Measurements from ENCODE around the gene TRIP13.
"Not testable (repeated sequence)": the region's sequence is repeated elsewhere in the genome, so short reads cannot be mapped to it uniquely, and the experiment has no call there.

The TRIP13 gene

DNA sequence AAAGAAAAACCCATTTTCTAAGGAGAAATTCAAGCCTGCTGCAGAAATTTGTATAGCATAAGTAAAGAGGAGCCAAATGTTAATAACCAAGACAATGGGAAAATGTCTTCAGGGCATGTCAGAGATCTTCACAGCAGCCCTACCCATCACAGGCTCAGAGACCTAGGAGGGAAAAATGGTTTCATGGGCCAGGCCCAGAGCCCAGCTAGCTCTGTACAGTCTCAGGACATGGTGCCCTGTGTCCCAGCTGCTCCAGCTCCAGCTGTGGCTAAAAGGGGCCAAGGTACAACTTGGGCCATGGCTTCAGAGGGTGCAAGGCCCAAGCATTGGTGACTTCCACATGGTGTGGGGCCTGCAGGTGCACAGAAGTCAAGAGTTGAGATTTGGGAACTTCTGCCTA, 36.5 kb downstream of the TRIP13 start:
- H3K4me3 ChIP-seq (ENCODE audit: low read depth, low read length); POLR2A ChIA-PET; H3K36me3 ChIP-seq (ENCODE audit: control insufficient read depth in 2 of 2, insufficient read depth in 1 of 2, low read length in 2 of 2); H3K4me1 ChIP-seq (ENCODE audit: control insufficient read depth, insufficient read depth, low read length); H3K9me3 ChIP-seq (ENCODE audit: control insufficient read depth, insufficient read depth, low read depth, low read length); H3K27ac ChIP-seq (ENCODE audit: extremely low read depth, low read depth, low read length): not testable (repeated sequence)
- peak; percentile 76 for TF ChIP-seq ZNF585B (tag by site-specific recombination; IDR thresholded peaks at IDR 0.05)
- CTCF ChIA-PET = interaction anchor here (1.1 to 1.6 kb wide), 3 partner anchors 82 to 245 kb away, joined by 3 read pairs; no protein-coding TSS in a partner anchor

DNA sequence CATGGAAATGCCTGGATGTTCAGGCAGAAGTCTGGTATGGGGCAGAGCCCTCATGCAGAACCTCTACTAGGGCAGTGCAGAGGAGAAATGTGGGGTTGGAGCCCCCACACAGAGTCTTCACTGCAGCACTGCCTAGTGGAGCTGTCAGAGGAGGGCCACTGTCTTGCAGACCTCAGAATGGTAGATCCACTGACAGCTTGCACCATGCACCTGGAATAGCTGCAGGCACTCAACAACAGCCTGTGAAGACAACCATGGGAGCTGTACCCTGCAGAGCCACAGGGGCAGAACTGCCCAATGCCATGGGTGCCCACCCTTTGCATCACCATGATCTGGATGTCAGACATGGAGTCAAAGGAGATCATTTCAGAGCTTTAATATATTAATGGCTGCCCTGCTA, 36.9 kb downstream of the TRIP13 start:
- CTCF ChIA-PET = interaction anchor here (1.1 to 1.6 kb wide), 3 partner anchors 8 to 244 kb away, joined by 3 to 6 read pairs (median 3); no protein-coding TSS in a partner anchor
- Histone ChIP-seq H3K4me3 (ENCODE audit: low read depth, low read length) (no peak overlapping the region), H3K27ac (ENCODE audit: extremely low read depth, low read depth, low read length) (no peak overlapping the region), H3K4me1 (ENCODE audit: control insufficient read depth, insufficient read depth, low read length) (no peaks in the 10 kb centered on the region), H3K9me3 (ENCODE audit: control insufficient read depth, insufficient read depth, low read depth, low read length) (no peaks in the 10 kb centered on the region; the same call in 1 of the 2 replicates), H3K36me3 (ENCODE audit: control insufficient read depth in 2 of 2, insufficient read depth in 1 of 2, low read length in 2 of 2) (peaks cover 0 to 2% of the 10 kb centered on the region in 2 experiments; a peak in 1 of 3 replicates)
- TF ChIP-seq ZNF837 (tag by site-specific recombination; IDR thresholded peaks at IDR 0.05) = no peak
- no peak for TF ChIP-seq ZNF24 (tag by site-specific recombination; IDR thresholded peaks at IDR 0.05)
- TF ChIP-seq ZNF169 (tag by site-specific recombination; IDR thresholded peaks at IDR 0.05) = no peak
- no peak for TF ChIP-seq ZNF843 (tag by site-specific recombination; IDR thresholded peaks at IDR 0.05)
- no peak for TF ChIP-seq ZSCAN30 (tag by site-specific recombination; IDR thresholded peaks at IDR 0.05)
- TF ChIP-seq, protein P1, sequence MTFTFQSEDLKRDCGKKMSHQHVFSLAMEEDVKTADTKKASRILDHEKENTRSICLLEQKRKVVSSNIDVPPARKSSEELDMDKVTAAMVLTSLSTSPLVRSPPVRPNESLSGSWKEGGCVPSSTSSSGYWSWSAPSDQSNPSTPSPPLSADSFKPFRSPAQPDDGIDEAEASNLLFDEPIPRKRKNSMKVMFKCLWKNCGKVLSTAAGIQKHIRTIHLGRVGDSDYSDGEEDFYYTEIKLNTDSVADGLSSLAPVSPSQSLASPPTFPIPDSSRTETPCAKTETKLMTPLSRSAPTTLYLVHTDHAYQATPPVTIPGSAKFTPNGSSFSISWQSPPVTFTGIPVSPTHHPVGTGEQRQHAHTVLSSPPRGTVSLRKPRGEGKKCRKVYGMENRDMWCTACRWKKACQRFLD (tag by site-specific recombination; IDR thresholded peaks at IDR 0.05) = no peak
- TF ChIP-seq, protein P2, sequence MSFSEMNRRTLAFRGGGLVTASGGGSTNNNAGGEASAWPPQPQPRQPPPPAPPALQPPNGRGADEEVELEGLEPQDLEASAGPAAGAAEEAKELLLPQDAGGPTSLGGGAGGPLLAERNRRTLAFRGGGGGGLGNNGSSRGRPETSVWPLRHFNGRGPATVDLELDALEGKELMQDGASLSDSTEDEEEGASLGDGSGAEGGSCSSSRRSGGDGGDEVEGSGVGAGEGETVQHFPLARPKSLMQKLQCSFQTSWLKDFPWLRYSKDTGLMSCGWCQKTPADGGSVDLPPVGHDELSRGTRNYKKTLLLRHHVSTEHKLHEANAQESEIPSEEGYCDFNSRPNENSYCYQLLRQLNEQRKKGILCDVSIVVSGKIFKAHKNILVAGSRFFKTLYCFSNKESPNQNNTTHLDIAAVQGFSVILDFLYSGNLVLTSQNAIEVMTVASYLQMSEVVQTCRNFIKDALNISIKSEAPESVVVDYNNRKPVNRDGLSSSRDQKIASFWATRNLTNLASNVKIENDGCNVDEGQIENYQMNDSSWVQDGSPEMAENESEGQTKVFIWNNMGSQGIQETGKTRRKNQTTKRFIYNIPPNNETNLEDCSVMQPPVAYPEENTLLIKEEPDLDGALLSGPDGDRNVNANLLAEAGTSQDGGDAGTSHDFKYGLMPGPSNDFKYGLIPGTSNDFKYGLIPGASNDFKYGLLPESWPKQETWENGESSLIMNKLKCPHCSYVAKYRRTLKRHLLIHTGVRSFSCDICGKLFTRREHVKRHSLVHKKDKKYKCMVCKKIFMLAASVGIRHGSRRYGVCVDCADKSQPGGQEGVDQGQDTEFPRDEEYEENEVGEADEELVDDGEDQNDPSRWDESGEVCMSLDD (tag by site-specific recombination; IDR thresholded peaks at IDR 0.05) = no peak
- TF ChIP-seq, protein P3, sequence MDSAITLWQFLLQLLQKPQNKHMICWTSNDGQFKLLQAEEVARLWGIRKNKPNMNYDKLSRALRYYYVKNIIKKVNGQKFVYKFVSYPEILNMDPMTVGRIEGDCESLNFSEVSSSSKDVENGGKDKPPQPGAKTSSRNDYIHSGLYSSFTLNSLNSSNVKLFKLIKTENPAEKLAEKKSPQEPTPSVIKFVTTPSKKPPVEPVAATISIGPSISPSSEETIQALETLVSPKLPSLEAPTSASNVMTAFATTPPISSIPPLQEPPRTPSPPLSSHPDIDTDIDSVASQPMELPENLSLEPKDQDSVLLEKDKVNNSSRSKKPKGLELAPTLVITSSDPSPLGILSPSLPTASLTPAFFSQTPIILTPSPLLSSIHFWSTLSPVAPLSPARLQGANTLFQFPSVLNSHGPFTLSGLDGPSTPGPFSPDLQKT (IDR thresholded peaks at IDR 0.05; ENCODE audit: borderline replicate concordance, low read depth, low read length) = no peak
- TF ChIP-seq, protein P4, sequence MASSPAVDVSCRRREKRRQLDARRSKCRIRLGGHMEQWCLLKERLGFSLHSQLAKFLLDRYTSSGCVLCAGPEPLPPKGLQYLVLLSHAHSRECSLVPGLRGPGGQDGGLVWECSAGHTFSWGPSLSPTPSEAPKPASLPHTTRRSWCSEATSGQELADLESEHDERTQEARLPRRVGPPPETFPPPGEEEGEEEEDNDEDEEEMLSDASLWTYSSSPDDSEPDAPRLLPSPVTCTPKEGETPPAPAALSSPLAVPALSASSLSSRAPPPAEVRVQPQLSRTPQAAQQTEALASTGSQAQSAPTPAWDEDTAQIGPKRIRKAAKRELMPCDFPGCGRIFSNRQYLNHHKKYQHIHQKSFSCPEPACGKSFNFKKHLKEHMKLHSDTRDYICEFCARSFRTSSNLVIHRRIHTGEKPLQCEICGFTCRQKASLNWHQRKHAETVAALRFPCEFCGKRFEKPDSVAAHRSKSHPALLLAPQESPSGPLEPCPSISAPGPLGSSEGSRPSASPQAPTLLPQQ (tag by site-specific recombination; IDR thresholded peaks at IDR 0.05) = no peak
- no peak for TF ChIP-seq ZNF146 (tag by site-specific recombination; IDR thresholded peaks at IDR 0.05)
- no peak for TF ChIP-seq HOXC10 (CRISPR knock-in tag; IDR thresholded peaks at IDR 0.05)
- no peak for TF ChIP-seq ZNF544 (tag by site-specific recombination; IDR thresholded peaks at IDR 0.05)
- no peak for TF ChIP-seq KLF16 (tag by site-specific recombination; IDR thresholded peaks at IDR 0.05)
- no peak for TF ChIP-seq ZNF10 (tag by site-specific recombination; IDR thresholded peaks at IDR 0.05)
- TF ChIP-seq ZNF221 (tag by site-specific recombination; IDR thresholded peaks at IDR 0.05; ENCODE audit: borderline replicate concordance) = no peak
- no peak for TF ChIP-seq ZNF394 (tag by site-specific recombination; IDR thresholded peaks at IDR 0.05; ENCODE audit: borderline replicate concordance)
- POLR2A ChIA-PET = no interaction called here

All from HEK293 (cell line).